AG09319 (cell line): ENCODE results near the gene CACNB4.

ENCODE experiments used
- DNase-seq: peaks from one replicate; pipeline ENCODE4 v3.0.0-alpha.2; 2010; ENCODE audit warnings: low read depth; ENCODE audit errors: extremely low read depth
- CTCF ChIP-seq: IDR thresholded peaks from 2 replicates; pipeline ENCODE4 v1.5.1; 2011; ENCODE audit warnings: low read depth, mild to moderate bottlenecking, inconsistent platforms, low read length, moderate library complexity

The CACNB4 gene

GRCh38 chr2:152098496-152099366, at the start of gene CACNB4:
TSS of gene CACNB4 (minus strand) at chr2:152099044.
- DNase-seq = no peak
- TF ChIP-seq CTCF = no peak

- DNase-seq = no peak
- TF ChIP-seq CTCF = no peak
These were observed 35.8 kb upstream of the CACNB4 start for GRCh38 chr2:152134488-152135280.

- TF ChIP-seq CTCF = no peak
- DNase-seq = peak; percentile 7
These were observed 33.5 kb upstream of the CACNB4 start for GRCh38 chr2:152132306-152132705.

- DNase-seq = no peak
- no peak for TF ChIP-seq CTCF
These were observed 28.8 kb upstream of the CACNB4 start for GRCh38 chr2:152127628-152128027.

GRCh38 chr2:152126664-152127063, 27.8 kb upstream of the CACNB4 start:
- DNase-seq = no peak
- no peak for TF ChIP-seq CTCF

GRCh38 chr2:152122161-152122560, 23.3 kb upstream of the CACNB4 start:
- DNase-seq = no peak
- no peak for TF ChIP-seq CTCF

- TF ChIP-seq CTCF = no peak
- no peak for DNase-seq
These were observed 21.6 kb upstream of the CACNB4 start for GRCh38 chr2:152120430-152120829.
